Endothelial cell of umbilical vein (primary cell): ENCODE results near the gene PFKFB3. TPM values are rescaled to one million over a fixed set of nuclear protein-coding genes. Genes with fewer than 3 reads are reported as not detected.

Experiments used
- BruUV-seq: library from RNA; stranded (reverse); fragments of 400-500 nt; replicated peaks from 2 replicates; lab custom pipeline; 2021; lab: Mats Ljungman, UMichigan
- CTCF ChIA-PET: fragments of 300-600, 350-600 bp; sonication (Branson Sonifier 250); formaldehyde crosslinking; loops from one replicate; lab custom pipeline; 2021; ENCODE audit warnings: antibody characterized with exemption, inconsistent platforms; lab: Charles Lee
- POLR2A ChIA-PET: fragments of 300-600, 350-600 bp; sonication (Branson Sonifier 250); formaldehyde crosslinking; loops from one replicate; lab custom pipeline; 2021; ENCODE audit warnings: antibody characterized with exemption, inconsistent platforms; lab: Charles Lee
- DNase-seq: peaks from one replicate; pipeline ENCODE4 v3.0.0-alpha.2; 2011; ENCODE audit warnings: low read depth, low spot score
- FAIRE-seq: peaks from 2 replicates; lab custom pipeline; 2011; peaks lifted over from hg19 to GRCh38; lab: Jason Lieb, UNC
- H2AFZ ChIP-seq: 2 replicates; pipeline ENCODE4 v1.6.0; 2012; ENCODE audit warnings: low read depth, low read length, control low read depth, inconsistent platforms
- H3K27ac ChIP-seq: 2 replicates; pipeline ENCODE4 v1.5.1; 2011; ENCODE audit warnings: low read depth, mild to moderate bottlenecking, control low read depth, low read length, moderate library complexity; ENCODE audit not compliant: insufficient read depth
- H3K27me3 ChIP-seq, 2 experiments: 2 replicates each; pipeline versions ENCODE4 v1.6.0 to v1.6.1; 2011; ENCODE audit warnings: low read length in 2 of 2, mixed read lengths in 1 of 2; ENCODE audit not compliant: control insufficient read depth in 2 of 2, insufficient read depth in 2 of 2
- H3K36me3 ChIP-seq, 2 experiments: 2 replicates in 1 of 2; 3 replicates in 1 of 2; pipeline ENCODE4 v1.5.1; 2011; ENCODE audit warnings: low read length in 2 of 2, mild to moderate bottlenecking in 1 of 2, moderate library complexity in 1 of 2; ENCODE audit not compliant: control insufficient read depth in 2 of 2, insufficient read depth in 2 of 2; ENCODE audit errors: extremely low read depth in 1 of 2
- H3K4me1 ChIP-seq: 3 replicates; pipeline ENCODE4 v1.5.1; 2011; ENCODE audit warnings: mild to moderate bottlenecking, low read length; ENCODE audit not compliant: control insufficient read depth, insufficient read depth; ENCODE audit errors: extremely low read depth
- H3K4me2 ChIP-seq: 2 replicates; pipeline ENCODE4 v1.6.1; 2011; ENCODE audit warnings: low read length, control low read depth, mixed read lengths; ENCODE audit not compliant: insufficient read depth
- H3K4me3 ChIP-seq, 3 experiments: fragments of 200-600 bp in 1 of 3; sonication (generic), shearing (Covaris generic) in 1 of 3; replicated peaks in 1 of 3; 2 replicates each; pipeline ENCODE4 v1.5.1; 2011 to 2016; ENCODE audit warnings: control low read depth in 3 of 3, low read length in 3 of 3, mild to moderate bottlenecking in 2 of 3, inconsistent platforms in 1 of 3, low read depth in 1 of 3, moderate library complexity in 1 of 3; ENCODE audit not compliant: insufficient read depth in 1 of 3
- H3K79me2 ChIP-seq: 2 replicates; pipeline ENCODE4 v1.6.0; 2012; ENCODE audit warnings: low read length, inconsistent platforms; ENCODE audit not compliant: control insufficient read depth, insufficient read depth
- H3K9ac ChIP-seq: replicated peaks from 2 replicates; pipeline ENCODE3; 2011; ENCODE audit warnings: low read length, control low read depth; ENCODE audit not compliant: insufficient read depth; ENCODE audit errors: extremely low read depth
- H3K9me1 ChIP-seq: replicated peaks from 3 replicates; pipeline ENCODE4 v1.6.0; 2011; ENCODE audit warnings: mild to moderate bottlenecking, low read length; ENCODE audit not compliant: control insufficient read depth, insufficient read depth; ENCODE audit errors: extremely low read depth
- H3K9me3 ChIP-seq: replicated peaks from 2 replicates; pipeline ENCODE4 v1.5.1; 2012; ENCODE audit warnings: low read length, inconsistent platforms; ENCODE audit not compliant: control insufficient read depth, insufficient read depth
- H4K20me1 ChIP-seq: replicated peaks from 2 replicates; pipeline ENCODE3; 2011; ENCODE audit warnings: mild to moderate bottlenecking, low read length; ENCODE audit not compliant: control insufficient read depth, insufficient read depth; ENCODE audit errors: extremely low read depth
- CTCF ChIP-seq, 2 donors: IDR thresholded peaks; 1 replicate in 1 of 2; 2 replicates in 1 of 2; pipeline ENCODE4 v1.5.1; 2011; ENCODE audit warnings: low read length in 2 of 2, mild to moderate bottlenecking in 2 of 2, moderate library complexity in 2 of 2, control low read depth in 1 of 2, inconsistent platforms in 1 of 2, low read depth in 1 of 2; ENCODE audit not compliant: insufficient read depth in 1 of 2; ENCODE audit errors: extremely low read depth in 1 of 2
- EZH2 ChIP-seq: IDR thresholded peaks from 2 replicates; pipeline ENCODE4 v1.6.1; 2012; ENCODE audit warnings: borderline replicate concordance, low read depth, mild to moderate bottlenecking, moderate library complexity, low read length, inconsistent platforms; ENCODE audit not compliant: severe bottlenecking
- FOS ChIP-seq: IDR thresholded peaks from 2 replicates; pipeline ENCODE4 v1.6.1; 2011; ENCODE audit warnings: mild to moderate bottlenecking, low read length, moderate library complexity, borderline replicate concordance; ENCODE audit not compliant: insufficient read depth
- GATA2 ChIP-seq: IDR thresholded peaks from 2 replicates; pipeline ENCODE4 v1.7.0; 2011; ENCODE audit warnings: low read depth, mild to moderate bottlenecking, moderate library complexity, mixed read lengths, low read length; ENCODE audit not compliant: insufficient read length, insufficient read depth
- JUN ChIP-seq: IDR thresholded peaks from 2 replicates; pipeline ENCODE4 v1.6.1; 2011; ENCODE audit warnings: borderline replicate concordance, low read depth; ENCODE audit not compliant: insufficient read length, insufficient read depth
- MYC ChIP-seq: IDR thresholded peaks from one replicate; pipeline ENCODE4 v1.6.1; 2011; ENCODE audit warnings: mild to moderate bottlenecking, low read depth, low read length
- POLR2A ChIP-seq: IDR thresholded peaks from 2 replicates; pipeline ENCODE4 v1.6.1; 2012; ENCODE audit warnings: low read depth, mild to moderate bottlenecking, control low read depth, low read length
- POLR2AphosphoS5 ChIP-seq: IDR thresholded peaks from 2 replicates; pipeline ENCODE4 v1.6.1; 2012; ENCODE audit warnings: low read depth, mild to moderate bottlenecking, control low read depth, low read length, moderate library complexity; ENCODE audit not compliant: insufficient read depth
- dilution Hi-C: fragments of 300-500 bp; cut with MboI; formaldehyde crosslinking; loops from one replicate; pipeline ENCODE4 v1.15.0; 2019; ENCODE audit warnings: low sequenced_read_pairs; ENCODE audit not compliant: extremely low pct_ligation_motif_present
- intact Hi-C: fragments of 100-400 bp; cut with micrococcal nuclease; formaldehyde crosslinking; loops from one replicate; pipeline ENCODE4 v1.10.0; 2022
- polyA plus RNA-seq, 4 experiments: library from polyadenylated mRNA; depleted of rRNA in 3 of 4; stranded (reverse) in 3 of 4; unstranded in 1 of 4; fragments of >200 nt; gene quantifications; 2 replicates each; pipeline versions ENCODE4 v1.2.1 to v1.2.3, GENCODE V29; 2011 to 2012; ENCODE audit warnings: missing spikeins in 1 of 4
- total RNA-seq: library from RNA; stranded (reverse); gene quantifications from 2 replicates; pipeline ENCODE4 v1.2.3, GENCODE V29; 2021
- TF ChIP-seq, protein P1 (sequence below): IDR thresholded peaks from 2 replicates; pipeline ENCODE4 v1.6.1; 2011; ENCODE audit not compliant: insufficient read depth, insufficient read length

PFKFB3 gene
- total and polyA plus RNA-seq, 2 donors (not counting 3 experiments of a cell fraction or from before 2014, with no cell fraction given) = 15.8 to 33.7 TPM

- H3K27ac ChIP-seq = no peak overlapping the region
Observed at GRCh38 chr10:6229746-6230145, 27.0 kb downstream of the PFKFB3 start.

GRCh38 chr10:6230315-6230714, 27.6 kb downstream of the PFKFB3 start:
- Histone ChIP-seq H3K9ac (no peak overlapping the region), H3K4me3 (no peak overlapping the region), H3K27me3 (no peaks in the 10 kb centered on the region), H3K9me3 (no peaks in the 10 kb centered on the region), H3K4me1 (peaks cover 14% of the 10 kb centered on the region), H4K20me1 (no peaks in the 10 kb centered on the region), H3K9me1 (no peaks in the 10 kb centered on the region), H3K4me2 (no peak overlapping the region), H3K27ac (no peak overlapping the region), H3K79me2 (no peaks in the 10 kb centered on the region), H2AFZ (no peak overlapping the region), H3K36me3 (peaks cover 4 to 44% of the 10 kb centered on the region in 2 experiments)
- ChIA-PET POLR2A (no interaction called here), CTCF (no interaction called here)
- no peak for DNase-seq
- BruUV-seq = no TSS peak
- intact Hi-C loops (no loop called here), dilution Hi-C loops (no loop called here)
- FAIRE-seq = no peak
- TF ChIP-seq, protein P1, sequence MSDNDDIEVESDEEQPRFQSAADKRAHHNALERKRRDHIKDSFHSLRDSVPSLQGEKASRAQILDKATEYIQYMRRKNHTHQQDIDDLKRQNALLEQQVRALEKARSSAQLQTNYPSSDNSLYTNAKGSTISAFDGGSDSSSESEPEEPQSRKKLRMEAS = no peak
- no peak for TF ChIP-seq MYC
- no peak for TF ChIP-seq CTCF (IDR thresholded peaks at IDR 0.05; ENCODE audit: extremely low read depth in 1 of 2, insufficient read depth in 1 of 2, low read depth in 1 of 2, low read length in 2 of 2)
- TF ChIP-seq GATA2 = no peak
- no peak for TF ChIP-seq POLR2A
- TF ChIP-seq EZH2 = no peak
- TF ChIP-seq FOS = no peak
- TF ChIP-seq POLR2AphosphoS5 = no peak
- TF ChIP-seq JUN = no peak

More at GRCh38 chr10:6229746-6230145, 27.0 kb downstream of the PFKFB3 start:
- Histone ChIP-seq H3K79me2 (no peaks in the 10 kb centered on the region), H4K20me1 (no peaks in the 10 kb centered on the region), H3K9me1 (no peaks in the 10 kb centered on the region), H3K4me3 (no peak overlapping the region), H3K4me2 (no peak overlapping the region), H2AFZ (no peak overlapping the region), H3K4me1 (peaks cover 14% of the 10 kb centered on the region), H3K9me3 (no peaks in the 10 kb centered on the region), H3K36me3 (peaks cover 4 to 47% of the 10 kb centered on the region in 2 experiments), H3K9ac (no peak overlapping the region), H3K27me3 (no peaks in the 10 kb centered on the region)
- FAIRE-seq (no peak), DNase-seq (no peak)
- no TSS peak for BruUV-seq
- dilution Hi-C loops (no loop called here), intact Hi-C loops (no loop called here)
- ChIA-PET POLR2A (no interaction called here), CTCF (no interaction called here)
- TF ChIP-seq POLR2AphosphoS5 = no peak
